RWPE1 (cell line): ENCODE measurements around the gene YIPF1.

Source experiments
- CTCF ChIA-PET: fragments of 350-600 bp; sonication (Branson Sonifier 250); formaldehyde crosslinking; extraction: SDS; loops from one replicate; lab custom pipeline; 2021; lab: Yijun Ruan, JAX
- POLR2A ChIA-PET: fragments of 400-600 bp; formaldehyde crosslinking; extraction: SDS; loops from one replicate; lab custom pipeline; 2020; ENCODE audit warnings: antibody characterized with exemption; ENCODE audit not compliant: low non-redundant PET; lab: Yijun Ruan, JAX
- DNase-seq: peaks from one replicate; pipeline ENCODE4 v3.0.0; 2012; ENCODE audit warnings: low spot score
- H3K27ac ChIP-seq: fragments of 450-650 bp; 2 replicates; pipeline ENCODE4 v1.5.1; 2017
- TF ChIP-seq, protein P1 (sequence below): fragments of 450-650 bp; conservative IDR thresholded peaks from 2 replicates; pipeline ENCODE4 v1.5.1; 2017; ENCODE audit warnings: low read depth, mild to moderate bottlenecking

YIPF1 gene

GRCh38 chr1:53909946-53910345 is 20.3 kb upstream of the YIPF1 start:
- DNase-seq, result peak; percentile 36
- CTCF ChIA-PET, result no interaction called here
- no peak overlapping the region for H3K27ac ChIP-seq
- POLR2A ChIA-PET, result no interaction called here
- TF ChIP-seq, protein P1, sequence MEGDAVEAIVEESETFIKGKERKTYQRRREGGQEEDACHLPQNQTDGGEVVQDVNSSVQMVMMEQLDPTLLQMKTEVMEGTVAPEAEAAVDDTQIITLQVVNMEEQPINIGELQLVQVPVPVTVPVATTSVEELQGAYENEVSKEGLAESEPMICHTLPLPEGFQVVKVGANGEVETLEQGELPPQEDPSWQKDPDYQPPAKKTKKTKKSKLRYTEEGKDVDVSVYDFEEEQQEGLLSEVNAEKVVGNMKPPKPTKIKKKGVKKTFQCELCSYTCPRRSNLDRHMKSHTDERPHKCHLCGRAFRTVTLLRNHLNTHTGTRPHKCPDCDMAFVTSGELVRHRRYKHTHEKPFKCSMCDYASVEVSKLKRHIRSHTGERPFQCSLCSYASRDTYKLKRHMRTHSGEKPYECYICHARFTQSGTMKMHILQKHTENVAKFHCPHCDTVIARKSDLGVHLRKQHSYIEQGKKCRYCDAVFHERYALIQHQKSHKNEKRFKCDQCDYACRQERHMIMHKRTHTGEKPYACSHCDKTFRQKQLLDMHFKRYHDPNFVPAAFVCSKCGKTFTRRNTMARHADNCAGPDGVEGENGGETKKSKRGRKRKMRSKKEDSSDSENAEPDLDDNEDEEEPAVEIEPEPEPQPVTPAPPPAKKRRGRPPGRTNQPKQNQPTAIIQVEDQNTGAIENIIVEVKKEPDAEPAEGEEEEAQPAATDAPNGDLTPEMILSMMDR, result no peak

- no peak overlapping the region for H3K27ac ChIP-seq
- DNase-seq, result no peak
- CTCF ChIA-PET, result no interaction called here
- POLR2A ChIA-PET, result no interaction called here
- TF ChIP-seq, protein P1, result no peak
These were observed 16.5 kb upstream of the YIPF1 start for GRCh38 chr1:53906121-53906520.

DNA sequence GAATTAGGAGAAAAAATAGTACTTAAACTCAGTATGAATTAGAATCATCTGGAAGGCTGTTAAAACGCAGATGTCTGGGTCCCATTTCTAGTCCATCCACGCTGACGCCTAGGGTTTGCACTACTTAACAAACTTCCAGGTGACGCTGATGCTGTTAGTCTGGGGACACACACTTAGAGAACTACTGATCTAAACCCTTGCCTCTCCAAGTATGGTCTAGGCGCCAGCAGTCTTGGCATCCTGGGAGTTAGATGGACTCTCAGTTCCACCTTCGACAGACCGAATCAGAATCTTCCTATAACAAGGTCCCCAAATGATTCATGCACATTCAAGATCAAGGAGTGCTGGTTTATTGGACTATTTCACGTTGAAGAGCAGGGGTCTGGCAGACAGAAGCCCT is 15.9 kb upstream of the YIPF1 start:
- POLR2A ChIA-PET, result no interaction called here
- TF ChIP-seq, protein P1, result no peak

GRCh38 chr1:53902235-53903138 is 12.9 kb upstream of the YIPF1 start:
- DNase-seq, result no peak
- H3K27ac ChIP-seq, result no peak overlapping the region
- ChIA-PET POLR2A (no interaction called here), CTCF (no interaction called here)
- TF ChIP-seq, protein P1, result no peak

More for the DNA sequence above, 15.9 kb upstream of the YIPF1 start:
- no peak for DNase-seq
- no peak overlapping the region for H3K27ac ChIP-seq
- CTCF ChIA-PET, result no interaction called here

- CTCF ChIA-PET, result interaction anchor here (1.1 kb wide), 1 partner anchor 21 kb away, joined by 3 read pairs; no protein-coding TSS in a partner anchor
- TF ChIP-seq, protein P1, result no peak
- H3K27ac ChIP-seq, result no peak overlapping the region
- DNase-seq, result no peak
- POLR2A ChIA-PET, result no interaction called here
These were observed 10.1 kb upstream of the YIPF1 start for GRCh38 chr1:53899708-53900107.

- no peak overlapping the region for H3K27ac ChIP-seq
- ChIA-PET CTCF (interaction anchor here (1.1 kb wide), 1 partner anchor 21 kb away, joined by 3 read pairs; no protein-coding TSS in a partner anchor), POLR2A (no interaction called here)
- no peak for DNase-seq
- TF ChIP-seq, protein P1, result no peak
These were observed 9.6 kb upstream of the YIPF1 start for GRCh38 chr1:53899206-53899628.
